HG03095 (cell line): ENCODE results near the gene GNAQ.
"Not testable (repeated sequence)": the region's sequence is repeated elsewhere in the genome, so short reads cannot be mapped to it uniquely, and the experiment has no call there.

ENCODE experiments used
- ATAC-seq: cut with Tn5 transposase; IDR thresholded peaks from one replicate; pipeline ENCODE4 v1.9.1; 2021; ENCODE audit warnings: moderate library complexity; ENCODE audit not compliant: unreplicated experiment

GNAQ gene

DNA sequence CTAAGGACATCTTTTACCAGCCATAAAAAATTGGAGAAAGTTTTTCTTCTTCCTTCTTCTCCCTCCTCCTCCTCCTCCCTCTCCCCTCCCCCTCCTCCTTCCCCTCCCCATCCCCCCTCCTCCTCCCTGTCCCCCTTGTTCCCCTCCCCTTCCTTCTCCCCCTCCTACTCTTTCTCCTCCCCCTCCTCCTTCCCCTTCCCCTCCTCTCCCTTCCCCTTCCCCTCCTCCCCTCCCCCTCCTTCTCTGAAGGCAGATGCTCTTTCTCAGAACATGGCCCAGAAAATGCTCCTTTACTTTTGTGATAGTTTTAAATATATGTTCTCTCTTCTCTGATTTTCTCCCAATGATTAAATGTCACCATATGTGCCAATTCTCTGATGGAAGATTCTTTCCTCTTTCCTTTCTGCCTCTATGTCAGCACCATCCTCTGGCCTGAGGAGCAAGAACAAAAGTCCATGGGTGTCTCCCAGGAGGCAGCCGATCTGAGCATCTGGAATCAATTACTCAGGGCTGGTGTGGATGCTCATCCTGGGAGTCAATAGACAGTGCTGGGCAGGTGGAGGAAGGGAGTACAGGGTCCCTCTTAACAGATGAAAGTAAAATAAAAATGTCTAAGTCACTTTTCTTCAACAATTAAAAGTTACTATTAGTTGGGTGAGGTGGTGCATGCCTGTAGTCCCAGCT is 320.5 kb downstream of the GNAQ start:
- ATAC-seq, result no peak

DNA sequence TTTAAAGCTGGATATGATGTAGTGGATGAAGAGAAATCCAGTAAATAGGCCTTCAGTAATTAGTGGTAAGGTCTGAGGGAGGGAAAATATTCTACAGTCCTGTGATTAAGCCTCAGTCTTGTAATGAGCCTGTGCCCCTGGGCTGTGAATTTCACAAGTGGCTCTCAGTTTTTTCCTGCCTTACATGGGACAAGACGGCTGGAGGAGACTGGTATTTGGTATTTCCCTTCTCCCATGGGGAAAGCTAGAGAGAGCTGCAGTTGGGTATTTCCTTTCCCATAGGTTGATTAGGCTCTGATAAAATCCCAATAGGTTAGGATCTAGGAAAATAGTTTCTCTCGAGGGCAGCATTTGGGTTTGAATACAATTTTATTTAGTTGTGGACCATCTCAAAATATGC is 321.3 kb downstream of the GNAQ start:
- no peak for ATAC-seq

DNA sequence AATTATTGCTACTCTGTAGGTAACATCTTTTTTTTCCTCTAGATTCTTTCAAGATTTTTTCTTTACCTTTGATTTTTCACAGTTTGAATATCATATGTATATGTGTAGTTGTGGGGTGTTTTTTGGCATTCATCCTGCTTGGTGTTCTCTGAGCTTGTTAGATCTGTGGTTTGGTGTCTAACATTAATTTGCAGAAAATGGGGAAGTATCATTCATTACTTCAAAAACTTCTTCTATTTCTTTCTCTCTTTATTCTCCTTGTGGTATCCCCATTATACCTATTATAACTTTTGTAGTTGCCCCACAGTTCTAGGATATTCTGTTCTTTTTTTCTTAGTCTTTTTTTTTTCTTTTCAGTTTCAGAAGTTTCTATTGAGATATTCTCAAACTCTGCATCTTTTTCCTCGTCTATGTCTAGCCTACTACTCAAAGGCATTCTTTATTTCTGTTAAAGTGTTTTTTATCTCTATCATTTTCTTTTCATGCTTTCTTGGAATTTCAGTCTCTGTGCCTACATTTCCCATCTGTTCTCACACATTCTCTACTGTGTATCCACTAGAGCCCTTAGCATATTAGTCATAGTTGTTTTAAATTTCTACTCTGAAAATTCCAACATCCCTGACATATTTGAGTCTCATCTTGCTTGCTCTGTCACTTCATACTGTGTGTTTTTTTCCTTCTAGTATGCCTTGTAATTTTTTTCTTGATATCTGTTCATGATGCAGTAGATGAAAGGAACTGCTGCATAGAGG is 323.4 kb downstream of the GNAQ start:
- ATAC-seq, result no peak

DNA sequence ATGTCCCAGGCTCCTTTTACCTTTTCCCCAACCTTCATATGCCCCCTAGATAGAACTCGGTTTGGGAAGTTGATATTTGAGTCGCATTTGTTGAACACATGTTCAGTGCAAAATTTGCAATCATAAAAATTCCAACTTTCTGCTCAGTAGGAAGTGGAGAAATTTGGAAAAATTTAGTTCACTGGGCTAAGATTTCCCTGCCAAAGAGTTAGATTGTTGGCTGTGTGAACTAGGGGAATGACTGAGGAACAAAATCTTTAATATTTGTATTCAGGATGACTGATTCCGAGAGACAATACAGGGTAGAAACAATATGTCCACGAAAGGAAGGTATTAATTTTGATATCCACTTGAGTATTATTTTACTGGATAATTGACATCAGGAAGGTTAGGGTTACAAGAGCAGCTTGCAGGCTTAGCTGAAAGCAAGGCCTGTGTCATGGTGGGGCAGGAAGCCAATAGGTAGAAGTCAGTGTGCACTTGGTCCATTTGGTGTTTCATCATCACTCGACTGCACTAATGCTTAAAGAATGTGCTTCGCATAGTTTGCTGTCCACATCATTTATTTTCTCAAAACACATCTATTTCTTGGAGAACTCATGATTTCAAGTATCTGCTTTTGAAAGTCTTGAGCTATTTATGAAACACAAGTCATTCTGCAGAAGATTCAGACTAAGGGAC is 324.1 kb downstream of the GNAQ start:
- no peak for ATAC-seq

DNA sequence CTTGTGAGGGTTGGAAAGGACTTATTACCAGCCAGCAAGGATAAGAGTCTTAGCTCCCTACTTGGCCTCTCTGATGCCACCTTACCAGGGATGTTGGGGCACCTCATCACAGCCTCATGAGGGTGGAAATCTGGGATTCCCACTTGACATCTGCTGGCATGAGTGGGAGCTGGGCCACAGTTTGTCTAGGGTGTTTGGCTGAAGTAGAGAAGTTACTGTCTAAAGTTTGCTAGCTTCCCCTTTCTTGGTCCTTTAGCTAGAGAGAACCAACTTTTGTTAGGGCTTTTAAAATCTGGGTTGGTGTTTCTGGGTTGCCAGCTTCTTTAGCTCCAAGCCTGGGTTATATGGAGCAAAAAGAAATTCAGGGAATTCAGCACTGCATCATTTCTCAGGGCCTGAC is 326.0 kb downstream of the GNAQ start:
- ATAC-seq, result no peak

DNA sequence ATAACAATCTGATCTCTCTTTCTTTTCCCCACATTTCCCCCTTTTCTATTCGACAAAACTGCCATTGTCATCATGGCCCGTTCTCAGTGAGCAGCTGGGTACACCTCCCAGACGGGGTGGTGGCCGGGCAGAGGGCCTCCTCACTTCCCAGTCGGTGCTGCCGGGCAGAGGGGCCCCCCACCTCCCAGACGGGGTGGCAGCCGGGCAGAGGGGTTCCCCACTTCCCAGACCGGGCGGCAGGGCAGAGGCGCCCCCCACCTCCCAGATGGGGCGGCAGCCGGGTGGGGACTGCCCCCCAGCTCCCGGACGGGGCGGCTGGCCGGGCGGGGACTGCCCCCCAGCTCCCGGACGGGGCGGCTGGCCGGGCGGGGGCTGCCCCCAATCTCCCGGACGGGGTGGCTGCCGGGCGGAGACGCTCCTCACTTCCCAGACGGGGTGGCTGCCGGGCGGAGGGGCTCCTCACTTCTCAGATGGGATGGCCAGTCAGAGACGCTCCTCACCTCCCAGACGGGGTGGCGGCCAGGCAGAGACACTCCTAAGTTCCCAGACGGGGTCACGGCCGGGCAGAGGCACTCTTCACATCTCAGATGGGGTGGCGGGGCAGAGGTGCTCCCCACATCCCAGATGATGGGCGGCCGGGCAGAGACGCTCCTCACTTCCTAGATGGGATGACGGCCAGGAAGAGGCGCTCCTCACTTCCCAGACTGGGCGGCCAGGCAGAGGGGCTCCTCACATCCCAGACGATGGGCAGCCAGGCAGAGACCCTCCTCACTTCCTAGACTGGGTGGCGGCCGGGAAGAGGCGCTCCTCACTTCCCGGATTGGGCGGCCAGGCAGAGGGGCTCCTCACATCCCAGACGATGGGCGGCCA is 328.9 kb downstream of the GNAQ start:
- not testable (repeated sequence) for ATAC-seq

DNA sequence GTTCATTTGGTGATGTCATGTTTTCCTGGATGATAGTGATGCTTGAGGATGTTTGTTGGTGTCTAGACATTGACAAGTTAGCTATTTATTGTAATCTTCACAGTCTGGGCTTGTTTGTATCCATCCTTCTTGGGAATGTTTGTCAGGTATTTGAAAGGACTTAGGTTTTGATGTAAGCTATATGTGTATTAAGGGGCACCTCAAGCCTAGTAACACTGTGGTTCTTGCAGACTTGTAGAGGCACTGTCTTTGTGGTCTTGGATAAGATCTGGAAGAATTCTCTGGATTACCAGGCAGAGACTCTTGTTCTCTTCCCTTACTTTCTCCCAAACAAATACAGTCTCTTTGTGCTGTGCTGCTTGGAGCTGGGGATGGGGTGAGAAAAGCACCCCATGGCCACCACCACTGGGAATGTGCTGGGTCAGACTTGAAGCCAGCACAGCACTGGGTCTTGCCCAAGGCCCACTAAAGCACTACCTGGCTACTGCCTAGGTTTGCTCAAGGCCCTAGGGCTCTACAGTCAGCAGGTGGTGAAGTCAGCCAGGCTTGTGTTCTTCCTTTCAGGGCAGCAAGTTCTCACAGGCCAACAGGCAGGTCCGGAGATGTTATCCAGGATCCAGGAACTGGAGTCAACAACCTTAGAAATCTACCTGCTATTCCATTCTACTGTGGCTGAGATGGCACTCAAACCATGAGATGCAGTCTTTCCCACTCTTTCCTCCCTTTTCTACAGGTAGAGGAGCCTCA is 334.2 kb downstream of the GNAQ start:
- ATAC-seq, result no peak

DNA sequence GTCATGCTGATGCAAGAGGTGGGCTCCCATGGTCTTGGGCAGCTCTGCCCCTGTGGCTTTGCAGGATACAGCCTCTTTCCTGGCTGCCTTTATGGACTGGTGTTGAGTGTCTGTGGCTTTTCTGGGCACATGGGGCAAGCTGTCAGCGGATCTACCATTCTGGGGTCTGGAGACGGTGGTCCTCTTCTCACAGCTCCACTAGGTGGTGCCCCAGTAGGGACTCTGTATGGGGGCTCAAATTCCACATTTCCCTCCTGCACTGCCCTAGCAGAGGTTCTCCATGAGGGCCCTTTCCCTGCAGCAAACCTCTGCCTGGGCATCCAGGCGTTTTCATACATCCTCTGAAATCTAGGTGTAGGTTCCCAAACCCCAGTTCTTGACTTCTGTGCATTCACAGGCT is 340.9 kb downstream of the GNAQ start:
- not testable (repeated sequence) for ATAC-seq

DNA sequence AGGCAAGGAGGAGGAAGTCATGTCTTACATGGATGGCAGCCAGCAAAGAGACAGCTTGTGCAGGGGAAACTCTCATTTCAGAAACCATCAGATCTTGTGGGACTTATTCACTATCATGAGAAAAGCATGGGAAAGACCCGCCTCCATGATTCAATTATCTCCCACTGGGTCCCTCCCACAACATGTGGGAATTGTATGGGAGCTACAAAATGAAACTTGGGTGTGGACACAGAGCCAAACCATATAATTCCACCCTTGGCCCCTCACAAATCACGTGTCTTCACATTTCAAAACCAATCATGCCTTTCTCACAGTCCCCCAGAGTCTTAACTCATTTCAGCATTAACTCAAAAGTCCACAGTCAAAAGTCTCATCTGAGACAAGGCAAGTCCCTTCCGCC is 341.5 kb downstream of the GNAQ start:
- ATAC-seq, result not testable (repeated sequence)

DNA sequence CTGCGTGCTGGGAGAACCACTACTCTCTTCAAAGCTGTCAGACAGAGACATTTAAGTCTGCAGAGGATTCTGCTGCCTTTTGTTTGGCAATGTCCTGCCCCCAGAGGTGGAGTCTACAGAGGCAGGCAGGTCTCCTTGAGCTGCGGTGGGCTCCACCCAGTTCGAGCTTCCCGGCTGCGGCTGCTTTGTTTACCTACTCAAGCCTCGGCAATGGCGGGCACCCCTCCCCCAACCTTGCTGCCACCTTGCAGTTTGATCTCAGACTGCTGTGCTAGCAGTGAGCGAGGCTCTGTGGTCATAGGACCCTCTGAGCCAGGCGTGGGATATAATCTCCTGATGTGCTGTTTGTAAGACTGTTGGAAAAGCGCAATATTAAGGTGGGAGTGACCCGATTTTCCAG is 343.9 kb downstream of the GNAQ start:
- ATAC-seq, result not testable (repeated sequence)

DNA sequence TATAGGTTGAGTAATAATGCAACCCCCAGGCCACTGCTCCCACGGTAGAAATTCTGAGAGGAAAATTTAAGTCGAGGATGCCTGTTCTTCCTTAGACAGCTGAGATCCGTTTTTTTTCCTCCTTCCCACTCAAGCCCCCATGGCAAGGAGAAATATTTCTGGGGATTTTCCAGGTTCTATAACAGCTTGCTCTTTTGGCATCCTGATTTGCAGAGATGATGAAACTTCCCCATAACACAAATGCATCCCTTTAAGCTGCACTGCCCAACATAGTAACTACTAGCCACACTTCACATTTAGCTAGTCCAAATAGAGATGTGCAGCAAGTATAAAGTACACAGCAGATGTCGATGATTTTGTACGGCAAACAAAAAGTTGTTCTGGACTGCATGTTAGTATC is 351.0 kb downstream of the GNAQ start:
- no peak for ATAC-seq

DNA sequence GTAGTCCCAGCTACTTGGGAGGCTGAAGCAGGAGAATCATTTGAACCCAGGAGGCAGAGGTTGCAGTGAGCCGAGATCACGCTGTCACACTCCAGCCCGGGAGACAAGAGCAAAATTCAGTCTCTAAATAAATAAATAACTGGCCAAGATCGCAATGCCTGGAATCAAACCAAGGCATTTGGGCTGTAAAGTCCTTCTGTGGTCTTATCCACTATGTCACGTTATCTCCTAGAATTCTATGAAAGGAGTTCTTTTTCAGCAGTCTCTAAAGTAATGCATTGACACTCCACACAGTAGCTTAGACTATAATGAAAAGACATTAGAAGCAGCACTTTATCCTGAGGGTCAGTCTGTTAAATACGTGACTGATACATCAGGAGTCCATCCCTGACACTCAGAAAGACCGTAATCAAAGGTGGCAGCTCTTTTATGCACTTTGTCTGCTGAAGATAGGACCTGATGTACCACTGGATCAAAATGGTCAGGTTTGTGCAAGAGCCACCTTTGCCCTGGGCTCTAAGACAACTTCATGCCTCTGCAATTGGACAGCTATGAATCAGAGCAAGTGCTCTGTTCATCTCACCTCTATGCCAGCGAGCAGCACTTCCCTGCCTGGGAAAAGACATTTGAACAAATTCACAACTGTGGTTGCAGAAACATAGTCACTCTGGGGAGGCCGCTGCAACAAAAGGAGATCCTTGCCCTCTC is 351.8 kb downstream of the GNAQ start:
- ATAC-seq, result no peak

DNA sequence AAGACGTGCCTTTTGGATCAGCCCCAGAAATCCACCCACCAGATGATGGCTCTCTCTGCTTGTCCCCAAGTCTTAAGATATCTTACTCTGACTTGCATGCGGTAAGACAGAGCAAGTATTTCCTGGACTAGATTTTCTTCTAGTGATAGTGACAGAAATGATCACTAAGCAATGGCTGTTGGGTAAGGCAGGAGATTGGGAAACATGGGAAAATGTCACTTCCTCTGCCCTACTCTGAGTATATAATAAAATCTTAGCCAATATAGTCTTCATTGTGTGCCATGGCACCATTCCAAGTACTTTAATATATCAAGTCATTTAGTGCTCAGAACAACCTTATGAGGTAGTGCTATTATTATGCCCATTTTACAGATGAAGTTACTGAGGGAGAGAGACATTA is 352.5 kb downstream of the GNAQ start:
- ATAC-seq, result no peak

DNA sequence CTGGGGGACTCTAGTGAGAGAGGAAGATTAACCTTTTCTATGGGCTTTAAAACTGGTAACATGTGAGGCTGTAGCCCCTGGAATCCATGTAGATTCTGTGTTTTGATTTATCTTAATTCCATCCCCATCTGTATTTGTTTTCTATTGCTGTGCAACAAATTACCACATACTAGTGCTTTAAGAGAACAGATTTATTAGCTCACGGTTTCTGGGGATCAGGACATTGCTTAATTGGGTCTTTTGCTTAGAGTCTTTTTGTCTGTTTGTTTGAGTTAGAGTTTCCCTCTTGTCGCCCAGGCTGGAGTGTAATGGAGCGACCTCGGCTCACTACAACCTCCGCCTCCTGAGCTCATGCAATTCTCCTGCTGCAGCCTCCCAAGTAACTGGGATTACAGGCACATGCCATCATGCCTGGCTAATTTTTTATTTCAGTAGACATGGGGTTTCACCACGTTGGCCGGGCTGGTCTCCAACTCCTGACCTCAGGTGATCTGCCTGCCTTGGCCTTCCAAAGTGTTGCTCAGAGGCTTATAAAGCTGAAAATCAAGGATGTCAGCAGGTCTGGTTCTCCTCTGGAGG is 353.6 kb downstream of the GNAQ start:
- ATAC-seq, result no peak

DNA sequence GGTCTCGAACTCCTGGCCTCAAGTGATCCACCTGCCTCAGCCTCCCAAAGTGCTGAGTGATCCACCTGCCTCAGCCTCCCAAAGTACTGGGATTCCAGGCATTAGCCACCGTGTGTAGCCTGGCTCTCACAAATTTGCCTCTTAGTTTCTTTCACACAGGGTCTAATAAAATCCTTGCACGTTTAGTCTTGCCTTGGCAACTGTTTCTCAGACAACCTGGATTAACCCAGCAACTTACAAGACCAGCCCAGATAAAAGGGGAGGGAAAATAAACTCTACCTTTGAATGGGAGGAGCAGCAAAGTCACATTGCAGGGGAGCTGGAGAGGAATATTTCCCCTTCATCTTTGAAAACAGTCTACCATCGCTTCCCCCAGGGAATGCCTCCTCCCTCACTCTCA is 354.2 kb downstream of the GNAQ start:
- no peak for ATAC-seq

DNA sequence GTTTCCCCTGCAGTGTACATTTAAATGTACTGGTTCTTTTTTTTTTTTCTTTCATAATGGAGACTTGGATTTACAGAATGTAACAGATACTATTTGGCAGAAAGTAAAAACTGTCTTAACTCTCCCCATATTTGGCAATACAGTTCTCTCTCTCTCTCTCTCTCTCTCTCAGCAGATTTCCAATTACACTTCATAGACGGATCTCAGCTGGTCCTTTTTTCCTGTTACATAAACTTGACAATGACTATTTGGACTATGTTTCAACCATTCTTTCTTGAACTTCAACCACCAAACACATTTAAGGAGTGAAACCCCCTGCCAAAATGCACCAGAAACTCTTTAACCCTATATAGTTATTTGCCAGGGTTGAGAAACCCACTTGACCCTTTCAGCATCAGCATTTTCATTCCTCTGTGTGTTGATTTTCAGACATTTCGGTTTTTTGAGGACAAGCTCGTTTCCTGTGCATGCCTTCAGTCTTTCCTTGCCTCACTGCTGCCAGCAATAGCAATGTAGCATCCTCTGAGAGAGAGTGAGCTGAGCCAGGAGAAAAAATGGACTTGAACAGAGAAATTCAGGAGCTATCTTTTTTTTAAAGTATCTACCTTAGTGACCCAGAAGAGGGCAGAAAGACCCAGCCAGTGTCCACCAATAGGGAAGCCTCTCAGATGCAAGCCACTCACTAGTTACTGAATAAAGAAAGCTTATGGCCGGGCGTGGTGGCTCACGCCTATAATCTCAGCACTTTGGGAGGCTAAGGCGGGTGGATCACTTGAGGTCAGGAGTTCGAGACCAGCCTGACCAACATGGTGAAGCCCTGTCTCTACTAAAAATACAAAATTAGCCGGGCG is 357.4 kb downstream of the GNAQ start:
- no peak for ATAC-seq

DNA sequence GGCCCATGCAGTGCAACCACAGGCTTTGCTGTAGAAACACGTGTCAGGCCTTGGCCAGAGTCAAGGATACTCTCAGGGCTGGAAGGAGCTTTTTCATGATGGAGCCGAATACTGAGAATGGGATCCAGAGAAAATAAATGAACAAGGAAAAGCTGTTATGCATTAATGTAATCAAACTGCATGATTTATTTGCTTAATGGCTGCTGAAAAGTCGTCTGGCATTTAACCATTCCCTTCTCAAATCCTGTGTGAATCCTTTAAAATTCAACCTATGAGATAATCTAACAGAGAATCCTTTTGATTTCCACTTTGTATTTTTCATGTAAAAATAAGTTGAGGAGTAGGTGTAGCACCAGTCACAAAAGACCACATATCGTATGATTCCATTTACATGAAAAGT is 359.4 kb downstream of the GNAQ start:
- ATAC-seq, result no peak

DNA sequence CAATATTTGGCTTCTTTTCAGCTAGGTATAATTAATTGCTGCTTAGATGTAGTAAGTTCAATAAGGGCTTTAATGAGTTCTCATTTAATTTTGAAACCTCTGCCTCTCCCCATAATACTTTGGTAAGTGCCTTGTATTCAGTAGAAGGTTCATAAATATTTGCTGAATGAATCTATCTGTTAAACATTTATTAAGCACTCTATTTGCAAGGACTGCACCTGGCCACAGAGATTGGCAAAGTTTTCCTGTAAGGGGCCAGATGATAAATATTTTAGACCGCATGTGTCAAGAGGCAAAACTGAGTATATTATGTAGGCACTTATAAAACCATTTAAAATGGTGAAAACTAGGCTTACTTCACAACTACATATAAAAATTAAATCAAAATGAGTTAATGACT is 364.5 kb downstream of the GNAQ start:
- no peak for ATAC-seq
